ENCODE results near the gene CRIM1.

The CRIM1 gene

GRCh38 chr2:36561237-36561944 is 205.8 kb downstream of the CRIM1 start:
- DNase-seq: no peak

- no peak for DNase-seq
Observed at GRCh38 chr2:36562240-36562639, 206.7 kb downstream of the CRIM1 start.

- DNase-seq: no peak
Observed at GRCh38 chr2:36562973-36563532, 207.5 kb downstream of the CRIM1 start.

- no peak for DNase-seq
Observed at GRCh38 chr2:36564377-36564930, 208.9 kb downstream of the CRIM1 start.

GRCh38 chr2:36565712-36566111 is 210.1 kb downstream of the CRIM1 start:
- no peak for DNase-seq

- no peak for DNase-seq
Observed at GRCh38 chr2:36566887-36567286, 211.3 kb downstream of the CRIM1 start.

GRCh38 chr2:36567711-36568408 is 212.3 kb downstream of the CRIM1 start:
- no peak for DNase-seq

- DNase-seq: no peak
Observed at GRCh38 chr2:36568516-36569246, 213.1 kb downstream of the CRIM1 start.

- DNase-seq: no peak
Observed at GRCh38 chr2:36569267-36569856, 213.8 kb downstream of the CRIM1 start.

GRCh38 chr2:36570416-36570815 is 214.8 kb downstream of the CRIM1 start:
- DNase-seq: no peak

- no peak for DNase-seq
Observed at GRCh38 chr2:36572054-36572718, 216.6 kb downstream of the CRIM1 start.

- no peak for DNase-seq
Observed at GRCh38 chr2:36572719-36573059, 217.1 kb downstream of the CRIM1 start.

- no peak for DNase-seq
Observed at GRCh38 chr2:36573165-36573564, 217.6 kb downstream of the CRIM1 start.

GRCh38 chr2:36574560-36574959 is 219.0 kb downstream of the CRIM1 start:
- DNase-seq: no peak

- DNase-seq: no peak
Observed at GRCh38 chr2:36577884-36578283, 222.3 kb downstream of the CRIM1 start.

- DNase-seq: no peak
Observed at GRCh38 chr2:36578343-36579296, 223.0 kb downstream of the CRIM1 start.

GRCh38 chr2:36579297-36579664 is 223.7 kb downstream of the CRIM1 start:
- DNase-seq: no peak

GRCh38 chr2:36582538-36582937 is 227.0 kb downstream of the CRIM1 start:
- DNase-seq: no peak

- no peak for DNase-seq
Observed at GRCh38 chr2:36582951-36583350, 227.4 kb downstream of the CRIM1 start.

- DNase-seq: no peak
Observed at GRCh38 chr2:36584148-36584794, 228.7 kb downstream of the CRIM1 start.

- DNase-seq: no peak
Observed at GRCh38 chr2:36586672-36587071, 231.1 kb downstream of the CRIM1 start.

All from NCI-H1436 (cell line).